Measurements from ENCODE around the gene CALML5.
"Not testable (repeated sequence)": the region's sequence is repeated elsewhere in the genome, so short reads cannot be mapped to it uniquely, and the experiment has no call there.

CALML5 gene

GRCh38 chr10:5478694-5479305 lies 20.6 kb downstream of the CALML5 start:
- H3K4me3 ChIP-seq (ENCODE audit: low read depth, low read length): no peak overlapping the region
- DNase-seq (ENCODE audit: low read depth, low spot score): no peak
- TF ChIP-seq CTCF (IDR thresholded peaks at IDR 0.05; ENCODE audit: low read depth, low read length): no peak
- in situ Hi-C loops (cut with HindIII; ENCODE audit: low sequenced_read_pairs): no loop called here

- in situ Hi-C loops (cut with HindIII; ENCODE audit: low sequenced_read_pairs): no loop called here
Observed at GRCh38 chr10:5477948-5478693, 21.2 kb downstream of the CALML5 start.

GRCh38 chr10:5476918-5477525 lies 22.3 kb downstream of the CALML5 start:
- DNase-seq (ENCODE audit: low read depth, low spot score): no peak

More at GRCh38 chr10:5477948-5478693, 21.2 kb downstream of the CALML5 start:
- no peak for TF ChIP-seq CTCF (IDR thresholded peaks at IDR 0.05; ENCODE audit: low read depth, low read length)
- H3K4me3 ChIP-seq (ENCODE audit: low read depth, low read length): no peak overlapping the region
- DNase-seq (ENCODE audit: low read depth, low spot score): no peak

GRCh38 chr10:5475974-5476807 lies 23.2 kb downstream of the CALML5 start:
- DNase-seq (ENCODE audit: low read depth, low spot score); H3K4me3 ChIP-seq (ENCODE audit: low read depth, low read length); in situ Hi-C loops (cut with HindIII; ENCODE audit: low sequenced_read_pairs): not testable (repeated sequence)

More at GRCh38 chr10:5476918-5477525, 22.3 kb downstream of the CALML5 start:
- TF ChIP-seq CTCF (IDR thresholded peaks at IDR 0.05; ENCODE audit: low read depth, low read length): no peak
- in situ Hi-C loops (cut with HindIII; ENCODE audit: low sequenced_read_pairs): no loop called here
- no peak overlapping the region for H3K4me3 ChIP-seq (ENCODE audit: low read depth, low read length)

- in situ Hi-C loops (cut with HindIII; ENCODE audit: low sequenced_read_pairs): not testable (repeated sequence)
Observed at GRCh38 chr10:5475088-5475487, 24.3 kb downstream of the CALML5 start.

GRCh38 chr10:5474642-5475041 lies 24.7 kb downstream of the CALML5 start:
- H3K4me3 ChIP-seq (ENCODE audit: low read depth, low read length); DNase-seq (ENCODE audit: low read depth, low spot score); in situ Hi-C loops (cut with HindIII; ENCODE audit: low sequenced_read_pairs): not testable (repeated sequence)

More at GRCh38 chr10:5475088-5475487, 24.3 kb downstream of the CALML5 start:
- DNase-seq (ENCODE audit: low read depth, low spot score); H3K4me3 ChIP-seq (ENCODE audit: low read depth, low read length): not testable (repeated sequence)

- DNase-seq (ENCODE audit: low read depth, low spot score): no peak
- no peak for TF ChIP-seq CTCF (IDR thresholded peaks at IDR 0.05; ENCODE audit: low read depth, low read length)
- in situ Hi-C loops (cut with HindIII; ENCODE audit: low sequenced_read_pairs): no loop called here
- no peak overlapping the region for H3K4me3 ChIP-seq (ENCODE audit: low read depth, low read length)
Observed at GRCh38 chr10:5470062-5470751, 29.2 kb downstream of the CALML5 start.
